ENCODE results near the gene PLXND1.

DNA sequence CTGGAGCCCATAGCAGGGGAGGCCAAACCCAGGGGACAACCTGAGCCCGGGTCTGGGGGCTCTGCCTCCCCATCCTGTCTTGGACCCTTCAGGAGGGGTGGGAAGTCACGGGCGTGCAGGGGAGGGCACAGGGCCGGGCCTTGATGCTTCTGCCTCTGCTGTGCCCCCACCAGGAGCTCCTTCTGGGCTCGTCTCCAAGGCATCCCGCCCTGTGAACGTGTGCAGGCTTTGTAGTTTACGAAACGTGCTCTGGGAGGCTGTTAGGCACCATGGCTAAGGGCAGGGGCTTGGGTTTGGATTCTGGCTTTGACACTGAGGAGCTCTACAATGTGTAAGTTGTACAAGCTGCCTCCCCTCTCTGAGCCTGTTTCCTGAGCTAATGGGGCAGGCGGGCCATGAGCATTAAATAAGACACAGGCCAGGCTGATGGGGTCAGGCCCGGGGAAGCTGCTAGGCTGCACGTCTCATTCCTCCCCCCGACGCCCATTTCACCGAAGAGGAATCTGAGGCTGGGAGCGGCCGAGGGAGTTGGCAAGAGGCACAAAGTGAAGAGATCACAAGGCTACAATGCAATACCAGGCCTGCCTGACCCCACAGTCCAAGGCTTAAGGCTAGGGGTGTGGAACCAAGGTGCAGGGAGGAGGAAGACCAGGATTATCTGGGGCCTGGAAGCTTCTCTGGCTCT, 19.6 kb downstream of the PLXND1 start:
- no peak for TF ChIP-seq EP300 (IDR thresholded peaks at IDR 0.05)
- TF ChIP-seq, protein P1, sequence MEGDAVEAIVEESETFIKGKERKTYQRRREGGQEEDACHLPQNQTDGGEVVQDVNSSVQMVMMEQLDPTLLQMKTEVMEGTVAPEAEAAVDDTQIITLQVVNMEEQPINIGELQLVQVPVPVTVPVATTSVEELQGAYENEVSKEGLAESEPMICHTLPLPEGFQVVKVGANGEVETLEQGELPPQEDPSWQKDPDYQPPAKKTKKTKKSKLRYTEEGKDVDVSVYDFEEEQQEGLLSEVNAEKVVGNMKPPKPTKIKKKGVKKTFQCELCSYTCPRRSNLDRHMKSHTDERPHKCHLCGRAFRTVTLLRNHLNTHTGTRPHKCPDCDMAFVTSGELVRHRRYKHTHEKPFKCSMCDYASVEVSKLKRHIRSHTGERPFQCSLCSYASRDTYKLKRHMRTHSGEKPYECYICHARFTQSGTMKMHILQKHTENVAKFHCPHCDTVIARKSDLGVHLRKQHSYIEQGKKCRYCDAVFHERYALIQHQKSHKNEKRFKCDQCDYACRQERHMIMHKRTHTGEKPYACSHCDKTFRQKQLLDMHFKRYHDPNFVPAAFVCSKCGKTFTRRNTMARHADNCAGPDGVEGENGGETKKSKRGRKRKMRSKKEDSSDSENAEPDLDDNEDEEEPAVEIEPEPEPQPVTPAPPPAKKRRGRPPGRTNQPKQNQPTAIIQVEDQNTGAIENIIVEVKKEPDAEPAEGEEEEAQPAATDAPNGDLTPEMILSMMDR (IDR thresholded peaks at IDR 0.05) = no peak
